Measurements from ENCODE around the gene ACIN1.

DNA sequence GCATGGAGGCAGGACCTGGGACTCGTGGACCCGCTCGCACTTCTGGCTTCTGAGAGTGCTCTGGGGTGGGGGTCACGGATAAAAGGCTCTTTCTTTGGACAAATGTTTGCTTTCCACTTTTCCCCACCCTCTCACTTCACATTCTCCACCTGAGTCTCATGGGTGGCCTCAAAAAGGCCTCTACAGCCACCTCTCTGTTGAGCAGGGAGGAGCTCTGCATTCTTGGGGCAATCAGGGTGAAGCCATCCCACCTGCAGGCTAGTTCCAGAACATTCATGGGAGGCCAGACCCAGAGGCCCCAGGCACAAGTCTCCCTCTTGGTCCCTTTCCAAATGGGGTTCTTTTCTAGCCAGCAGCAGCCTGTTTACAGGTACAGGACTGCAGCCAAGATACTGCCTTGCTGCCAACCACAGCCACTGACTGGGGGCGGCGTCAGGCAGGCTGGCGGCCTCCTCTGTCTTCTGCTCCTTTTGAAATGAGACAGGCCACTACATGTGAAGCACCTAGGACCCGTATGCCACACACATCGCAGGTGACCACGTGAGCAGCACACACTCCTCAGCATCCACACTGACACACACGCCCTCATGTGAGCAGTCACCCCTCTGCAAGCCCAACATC lies 42.4 kb upstream of the ACIN1 start:
- no peak for TF ChIP-seq CTCF (IDR thresholded peaks at IDR 0.05)
- no peak for TF ChIP-seq EZH2 (IDR thresholded peaks at IDR 0.05)
- no peak for TF ChIP-seq EZH2phosphoT487 (IDR thresholded peaks at IDR 0.05)

All from neural progenitor cell (in vitro differentiated cells).